B cell (primary cell): ENCODE measurements around the gene BLACAT1.

Source experiments
- CTCF ChIP-seq: fragments of 200-600 bp; IDR thresholded peaks from one replicate; pipeline ENCODE4 v1.8.0; 2022; ENCODE audit warnings: antibody characterized with exemption, mild to moderate bottlenecking
- EZH2 ChIP-seq: IDR thresholded peaks from 2 replicates; pipeline ENCODE4 v1.6.1; 2012; ENCODE audit warnings: borderline replicate concordance, low read depth, mild to moderate bottlenecking, moderate library complexity, low read length; ENCODE audit not compliant: insufficient read depth, poor library complexity, severe bottlenecking

GRCh38 chr1:205438213-205439158, 17.4 kb downstream of the BLACAT1 start:
- TF ChIP-seq CTCF (peak; percentile 25), EZH2 (no peak)
